GM23338 (cell line): ENCODE data around the gene PRPF4. TPM values are rescaled to one million over a fixed set of nuclear protein-coding genes. Genes with fewer than 3 reads are reported as not detected.

ENCODE experiments used
- ATAC-seq: fragments of 200-7000 bp; cut with Tn5 transposase; 3 replicates; pipeline ENCODE4 v1.9.1; 2020
- DNase-seq: peaks from one replicate; pipeline ENCODE4 v3.0.0-alpha.2; 2015; ENCODE audit warnings: low spot score
- H2AFZ ChIP-seq: fragments of 200-600 bp; sonication (generic); 2 replicates; pipeline ENCODE4 v1.8.0; 2016; ENCODE audit warnings: antibody characterized with exemption, mild to moderate bottlenecking, moderate library complexity
- H3F3A ChIP-seq: fragments of 200-600 bp; sonication (generic); replicated peaks from 2 replicates; pipeline ENCODE4 v1.8.0; 2017; ENCODE audit warnings: antibody characterized with exemption, mixed run types, low read depth
- H3K27ac ChIP-seq: fragments of 200-600 bp; sonication (generic); 2 replicates; pipeline ENCODE4 v1.6.1; 2016; ENCODE audit warnings: low read depth
- H3K27me3 ChIP-seq: fragments of 200-600 bp; sonication (generic); 2 replicates; pipeline ENCODE4 v1.8.0; 2016; ENCODE audit warnings: mild to moderate bottlenecking, mixed run types, moderate library complexity; ENCODE audit not compliant: insufficient read depth
- H3K36me3 ChIP-seq: fragments of 200-600 bp; sonication (generic); 2 replicates; pipeline ENCODE4 v1.8.0; 2016; ENCODE audit warnings: mild to moderate bottlenecking; ENCODE audit not compliant: insufficient read depth
- H3K4me1 ChIP-seq: fragments of 200-600 bp; sonication (generic); 2 replicates; pipeline ENCODE4 v1.8.0; 2016; ENCODE audit warnings: mild to moderate bottlenecking, moderate library complexity; ENCODE audit not compliant: insufficient read depth
- H3K4me2 ChIP-seq: fragments of 200-600 bp; sonication (generic); 2 replicates; pipeline ENCODE4 v1.7.1; 2017; ENCODE audit warnings: mixed run types
- H3K4me3 ChIP-seq: fragments of 200-600 bp; sonication (generic); 2 replicates; pipeline ENCODE4 v1.6.1; 2016; ENCODE audit warnings: mixed run types
- H3K79me2 ChIP-seq: fragments of 200-600 bp; sonication (generic); replicated peaks from 2 replicates; pipeline ENCODE4 v1.8.0; 2017; ENCODE audit warnings: mild to moderate bottlenecking; ENCODE audit not compliant: insufficient read depth
- H3K9me2 ChIP-seq: fragments of 200-600 bp; sonication (generic); 2 replicates; pipeline ENCODE4 v1.8.0; 2017; ENCODE audit not compliant: insufficient read depth
- H4K20me1 ChIP-seq: fragments of 200-600 bp; sonication (generic); replicated peaks from 2 replicates; pipeline ENCODE4 v1.8.0; 2017; ENCODE audit warnings: mild to moderate bottlenecking; ENCODE audit not compliant: insufficient read depth
- H3K27ac Mint-ChIP-seq: 2 replicates; pipeline ENCODE4 v1.8.0; 2020; ENCODE audit warnings: inconsistent platforms, mild to moderate bottlenecking, moderate library complexity, mixed read lengths
- H3K27me3 Mint-ChIP-seq: 3 replicates; pipeline ENCODE4 v1.8.0; 2022; ENCODE audit warnings: low read depth, mild to moderate bottlenecking, moderate library complexity, mixed read lengths, inconsistent platforms; ENCODE audit not compliant: insufficient read depth, poor library complexity
- H3K36me3 Mint-ChIP-seq: 3 replicates; pipeline ENCODE4 v1.8.0; 2021; ENCODE audit warnings: low read depth, mild to moderate bottlenecking, inconsistent platforms, moderate library complexity, mixed read lengths
- H3K4me1 Mint-ChIP-seq: 3 replicates; pipeline ENCODE4 v1.8.0; 2020; ENCODE audit warnings: mild to moderate bottlenecking, inconsistent platforms, mixed read lengths
- H3K4me3 Mint-ChIP-seq: 3 replicates; pipeline ENCODE4 v1.8.0; 2021; ENCODE audit warnings: moderate library complexity, mild to moderate bottlenecking, inconsistent platforms, mixed read lengths
- H3K9me3 Mint-ChIP-seq: 3 replicates; pipeline ENCODE4 v1.8.0; 2020; ENCODE audit warnings: moderate library complexity, mild to moderate bottlenecking, inconsistent platforms, mixed read lengths
- CREB1 ChIP-seq: fragments of 250-450 bp; sonication (Bioruptor Pico); IDR thresholded peaks from 2 replicates; pipeline ENCODE4 v1.5.0; 2020; ENCODE audit warnings: low read depth, mild to moderate bottlenecking, moderate library complexity
- CTCF ChIP-seq, 2 experiments: fragments of 200-600 bp in 1 of 2; sonication (generic) in 1 of 2; conservative IDR thresholded peaks; 2 replicates each; pipeline versions ENCODE4 v1.5.1 to v1.6.1; 2016 to 2017; ENCODE audit warnings: antibody characterized with exemption in 2 of 2, low read depth in 2 of 2, mild to moderate bottlenecking in 2 of 2, moderate library complexity in 1 of 2
- ETS1 ChIP-seq: IDR thresholded peaks from 2 replicates; pipeline ENCODE4 v1.6.1; 2016; ENCODE audit warnings: antibody characterized with exemption
- EZH2 ChIP-seq: fragments of 200-600 bp; sonication (generic); IDR thresholded peaks from one replicate; pipeline ENCODE4 v1.8.0; 2017; ENCODE audit warnings: antibody characterized with exemption, mild to moderate bottlenecking, low read depth; ENCODE audit not compliant: unreplicated experiment
- EZH2phosphoT487 ChIP-seq: fragments of 200-600 bp; sonication (generic); IDR thresholded peaks from one replicate; pipeline ENCODE4 v1.8.1; 2018; ENCODE audit warnings: antibody characterized with exemption; ENCODE audit not compliant: unreplicated experiment
- JUNB ChIP-seq: IDR thresholded peaks from one replicate; pipeline ENCODE4 v1.6.1; 2016; ENCODE audit warnings: antibody characterized with exemption; ENCODE audit not compliant: unreplicated experiment
- NANOG ChIP-seq: IDR thresholded peaks from 2 replicates; pipeline ENCODE4 v1.6.1; 2016; ENCODE audit warnings: antibody characterized with exemption, borderline replicate concordance
- POLR2AphosphoS5 ChIP-seq: IDR thresholded peaks from 2 replicates; pipeline ENCODE4 v1.6.1; 2016; ENCODE audit warnings: antibody characterized with exemption, low read depth
- REST ChIP-seq: IDR thresholded peaks from one replicate; pipeline ENCODE4 v1.6.1; 2018; ENCODE audit warnings: antibody characterized with exemption; ENCODE audit not compliant: unreplicated experiment
- STAT1 ChIP-seq: IDR thresholded peaks from one replicate; pipeline ENCODE4 v1.6.1; 2016; ENCODE audit warnings: antibody characterized with exemption; ENCODE audit not compliant: unreplicated experiment
- ZNF114 ChIP-seq: fragments of 250-450 bp; sonication (Bioruptor Pico); IDR thresholded peaks from 2 replicates; pipeline ENCODE4 v1.5.0; 2020; ENCODE audit warnings: mild to moderate bottlenecking, moderate library complexity
- ZNF331 ChIP-seq: fragments of 250-450 bp; sonication (Bioruptor Pico); IDR thresholded peaks from 2 replicates; pipeline ENCODE4 v1.5.0; 2020; ENCODE audit warnings: low read depth, mild to moderate bottlenecking, moderate library complexity
- ZNF462 ChIP-seq: fragments of 250-450 bp; sonication (Bioruptor Pico); IDR thresholded peaks from 2 replicates; pipeline ENCODE4 v1.5.0; 2020; ENCODE audit warnings: mild to moderate bottlenecking, moderate library complexity
- polyA plus RNA-seq: library from polyadenylated mRNA; unstranded; fragments of >200 nt; fragmentation: Nextera tagmentation; extraction: Ambion mirVana; gene quantifications from 2 replicates; pipeline ENCODE4 v1.2.1, GENCODE V29; 2016
- total RNA-seq: library from RNA; depleted of rRNA; stranded (reverse); fragments of >200 nt; shearing (Covaris generic); gene quantifications from 2 replicates; pipeline ENCODE4 v1.2.3, GENCODE V29; 2014

Gene PRPF4
- total and polyA plus RNA-seq, 2 experiments from 2014 or later, result 18.7 to 34.6 TPM

- Histone ChIP-seq H3K27ac (no peak overlapping the region), H3F3A (no peaks in the 10 kb centered on the region), H3K27me3 (no peaks in the 10 kb centered on the region), H3K9me2 (no peaks in the 10 kb centered on the region), H3K36me3 (peaks cover 13% of the 10 kb centered on the region), H3K79me2 (no peaks in the 10 kb centered on the region; the same call in 1 of the 2 replicates), H2AFZ (no peak overlapping the region), H4K20me1 (peaks cover 8% of the 10 kb centered on the region; the same call in 1 of the 2 replicates), H3K4me1 (no peaks in the 10 kb centered on the region), H3K4me2 (no peak overlapping the region), H3K4me3 (no peak overlapping the region)
- Mint-ChIP-seq H3K4me1 (no peaks in the 10 kb centered on the region), H3K9me3 (peaks cover 2% of the 10 kb centered on the region; the same call in 1 of the 3 replicates), H3K36me3 (peaks cover 14% of the 10 kb centered on the region), H3K4me3 (no peak overlapping the region), H3K27ac (no peak overlapping the region), H3K27me3 (no peaks in the 10 kb centered on the region)
- no peak for ATAC-seq
- no peak for DNase-seq
- no peak for TF ChIP-seq POLR2AphosphoS5
- no peak for TF ChIP-seq JUNB
- TF ChIP-seq EZH2phosphoT487, result no peak
- no peak for TF ChIP-seq STAT1
- no peak for TF ChIP-seq CREB1 (CRISPR knock-in tag)
- TF ChIP-seq ETS1, result no peak
- TF ChIP-seq ZNF331, result no peak
- TF ChIP-seq NANOG, result no peak
- no peak for TF ChIP-seq ZNF462
- TF ChIP-seq REST, result no peak
- no peak for TF ChIP-seq EZH2
- TF ChIP-seq CTCF (conservative IDR thresholded peaks at IDR 0.05; ENCODE audit: low read depth in 2 of 2), result no peak
- no peak for TF ChIP-seq ZNF114
Measured at GRCh38 chr9:113254991-113255390, 20.5 kb upstream of the PRPF4 start.
